ENCODE data around the gene OR10A3.
"Not testable (repeated sequence)": the region's sequence is repeated elsewhere in the genome, so short reads cannot be mapped to it uniquely, and the experiment has no call there.

OR10A3 gene

GRCh38 chr11:7941608-7942007 is at the start of gene OR10A3:
OR10A3 (minus strand) TSS chr11:7941708; CDS start chr11:7939520, 2,188 bp downstream.
- no peak for DNase-seq

- not testable (repeated sequence) for DNase-seq
These were observed 46.0 kb upstream of the OR10A3 start for GRCh38 chr11:7987560-7987883.

- peak; percentile 60 for DNase-seq
These were observed 45.5 kb upstream of the OR10A3 start, which contains the start of gene EIF3F for GRCh38 chr11:7986768-7987559. EIF3F (plus strand) TSS chr11:7987337; CDS start chr11:7987353, 16 bp downstream.

- DNase-seq, result no peak
These were observed 42.5 kb upstream of the OR10A3 start for GRCh38 chr11:7983832-7984590.

GRCh38 chr11:7982582-7983119 is 41.1 kb upstream of the OR10A3 start:
- no peak for DNase-seq

- no peak for DNase-seq
These were observed 40.2 kb upstream of the OR10A3 start for GRCh38 chr11:7981619-7982157.

GRCh38 chr11:7977232-7977917 is 35.9 kb upstream of the OR10A3 start:
- no peak for DNase-seq

GRCh38 chr11:7974668-7975067 is 33.2 kb upstream of the OR10A3 start:
- no peak for DNase-seq

- no peak for DNase-seq
These were observed 31.5 kb upstream of the OR10A3 start for GRCh38 chr11:7973011-7973410.

- DNase-seq, result no peak
These were observed 30.3 kb upstream of the OR10A3 start for GRCh38 chr11:7971846-7972245.

GRCh38 chr11:7969756-7970646 is 28.5 kb upstream of the OR10A3 start:
- no peak for DNase-seq

- DNase-seq, result no peak
These were observed 27.2 kb upstream of the OR10A3 start for GRCh38 chr11:7968686-7969085.

- DNase-seq, result no peak
These were observed 26.3 kb upstream of the OR10A3 start for GRCh38 chr11:7967826-7968225.

- DNase-seq, result no peak
These were observed 25.6 kb upstream of the OR10A3 start for GRCh38 chr11:7967097-7967496.

GRCh38 chr11:7965386-7965785 is 23.9 kb upstream of the OR10A3 start, which contains the start of gene NLRP10:
NLRP10 (minus strand) TSS chr11:7965447; CDS start chr11:7963495, 1,952 bp downstream.
- DNase-seq, result no peak

GRCh38 chr11:7964873-7965272 is 23.4 kb upstream of the OR10A3 start:
- DNase-seq, result no peak

GRCh38 chr11:7964261-7964660 is 22.8 kb upstream of the OR10A3 start:
- DNase-seq, result no peak

GRCh38 chr11:7955191-7955590 is 13.7 kb upstream of the OR10A3 start:
- DNase-seq, result no peak

- DNase-seq, result no peak
These were observed 8.4 kb upstream of the OR10A3 start for GRCh38 chr11:7949934-7950333.

- DNase-seq, result no peak
These were observed 2.6 kb upstream of the OR10A3 start for GRCh38 chr11:7944123-7944522.

GRCh38 chr11:7941146-7941545 is 362 bp downstream of the OR10A3 start:
- no peak for DNase-seq

GRCh38 chr11:7936615-7937014 is 4.9 kb downstream of the OR10A3 start:
- no peak for DNase-seq

All from GOT3 (cell line).